Right lobe of liver (tissue), 6 donors: ENCODE data around the gene ARFGAP1. TPM values are rescaled to one million over a fixed set of nuclear protein-coding genes. Genes with fewer than 3 reads are reported as not detected.

Source experiments
- ATAC-seq, 4 donors: fragments of 200-7000 bp; cut with Tn5 transposase; one replicate each; pipeline ENCODE4 v1.9.1; 2020; ENCODE audit warnings: mild to moderate bottlenecking in 4 of 4, moderate library complexity in 4 of 4
- DNase-seq, 3 donors: peaks; one replicate each; pipeline ENCODE4 v3.0.0-alpha.2; 2020
- H3K27ac ChIP-seq, 3 donors: fragments of 200-600 bp; one replicate each; pipeline ENCODE4 v1.8.0; 2022
- H3K27me3 ChIP-seq, 2 donors: fragments of 200-600 bp; one replicate each; pipeline ENCODE4 v1.8.0; 2022
- H3K36me3 ChIP-seq, 4 donors: fragments of 200-600 bp; sonication (generic) in 1 of 4; one replicate each; pipeline versions ENCODE4 v1.5.1 to v1.8.0; 2017 to 2022; ENCODE audit warnings: control low read depth in 1 of 4
- H3K4me1 ChIP-seq, 4 donors: fragments of 200-600 bp; sonication (generic) in 1 of 4; one replicate each; pipeline versions ENCODE4 v1.5.1 to v1.8.0; 2017 to 2022; ENCODE audit warnings: control low read depth in 1 of 4
- H3K4me3 ChIP-seq, 3 donors: fragments of 200-600 bp; one replicate each; pipeline ENCODE4 v1.8.0; 2022
- H3K9me3 ChIP-seq, 4 donors: fragments of 200-600 bp; sonication (generic) in 1 of 4; one replicate each; pipeline versions ENCODE4 v1.5.1 to v1.8.0; 2017 to 2022; ENCODE audit warnings: control low read depth in 1 of 4
- POLR2A ChIP-seq: fragments of 450-650 bp; IDR thresholded peaks from one replicate; pipeline ENCODE4 v1.6.1; 2017; ENCODE audit warnings: antibody characterized with exemption, mild to moderate bottlenecking
- WGBS: methylation state at CpG from one replicate; pipeline ENCODE4 v1.1.6; 2018; ENCODE audit warnings: low coverage, low lambda C conversion rate; ENCODE audit not compliant: insufficient coverage; ENCODE audit errors: missing lambda C conversion rate; 5-methylcytosine and 5-hydroxymethylcytosine counted together
- intact Hi-C, 2 donors: fragments of 100-400 bp; cut with DNase I; formaldehyde crosslinking; loops; one replicate each; pipeline versions ENCODE4 v1.11.2 to v1.14.1; 2022
- total RNA-seq, 6 experiments: library from RNA; depleted of rRNA in 2 of 6; stranded (reverse); fragments of >200 nt in 2 of 6; fragmentation: NEBNext Ultra II Directional in 3 of 6; extraction: Animal tissue kit (Norgen Biotek cat#: 25700) in 3 of 6; gene quantifications; one replicate each; pipeline versions ENCODE4 v1.1.0 to v1.2.4, GENCODE V29; 2016 to 2023
- TF ChIP-seq, protein P1 (sequence below), 4 donors: fragments of 200-600 bp in 3 of 4; fragments of 450-650 bp in 1 of 4; IDR thresholded peaks; one replicate each; pipeline versions ENCODE4 v1.5.1 to v1.8.0; 2016 to 2022; ENCODE audit warnings: antibody characterized with exemption in 4 of 4, mild to moderate bottlenecking in 2 of 4
- donor health status: DM: no; HTN: yes; CAD: no.
- donor health status: DM: no; HTN: no; CAD: no.
- donor health status: DM: no; HTN: no; CAD: no.
- donor health status: DM: no; HTN: yes; CAD: no.
- donor health status: DM: no; HTN: yes; CAD: no.

ARFGAP1 gene
- total RNA-seq, 6 experiments from 2014 or later = 17.4 to 42.8 (median 29.5) TPM

DNA sequence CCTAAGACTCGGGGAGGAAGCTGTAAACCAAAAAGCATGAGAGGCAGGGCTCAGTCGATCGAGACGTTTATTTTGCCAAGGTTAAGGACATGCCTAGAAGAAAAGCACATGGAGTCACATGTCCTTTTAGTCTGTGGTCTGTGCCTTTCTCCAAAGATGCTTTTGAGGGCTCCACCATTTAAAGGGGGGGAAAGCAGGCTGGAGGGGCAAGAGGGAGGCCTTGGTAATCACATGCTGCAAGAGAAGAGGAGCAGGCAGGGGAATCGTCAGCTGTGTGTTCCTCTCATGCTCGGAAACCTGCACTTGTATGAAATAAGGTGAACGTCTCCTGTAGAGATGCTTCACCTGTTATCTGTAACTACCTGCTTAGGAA is 47.5 kb upstream of the ARFGAP1 start:
- Histone ChIP-seq H3K4me1 (no peaks in the 10 kb centered on the region), H3K27me3 (no peaks in the 10 kb centered on the region), H3K27ac (no peak overlapping the region), H3K9me3 (no peaks in the 10 kb centered on the region), H3K4me3 (no peak overlapping the region), H3K36me3 (no peaks in the 10 kb centered on the region)
- DNase-seq (no peak), ATAC-seq (no peak)
- intact Hi-C loops = no loop called here
- TF ChIP-seq, protein P1, sequence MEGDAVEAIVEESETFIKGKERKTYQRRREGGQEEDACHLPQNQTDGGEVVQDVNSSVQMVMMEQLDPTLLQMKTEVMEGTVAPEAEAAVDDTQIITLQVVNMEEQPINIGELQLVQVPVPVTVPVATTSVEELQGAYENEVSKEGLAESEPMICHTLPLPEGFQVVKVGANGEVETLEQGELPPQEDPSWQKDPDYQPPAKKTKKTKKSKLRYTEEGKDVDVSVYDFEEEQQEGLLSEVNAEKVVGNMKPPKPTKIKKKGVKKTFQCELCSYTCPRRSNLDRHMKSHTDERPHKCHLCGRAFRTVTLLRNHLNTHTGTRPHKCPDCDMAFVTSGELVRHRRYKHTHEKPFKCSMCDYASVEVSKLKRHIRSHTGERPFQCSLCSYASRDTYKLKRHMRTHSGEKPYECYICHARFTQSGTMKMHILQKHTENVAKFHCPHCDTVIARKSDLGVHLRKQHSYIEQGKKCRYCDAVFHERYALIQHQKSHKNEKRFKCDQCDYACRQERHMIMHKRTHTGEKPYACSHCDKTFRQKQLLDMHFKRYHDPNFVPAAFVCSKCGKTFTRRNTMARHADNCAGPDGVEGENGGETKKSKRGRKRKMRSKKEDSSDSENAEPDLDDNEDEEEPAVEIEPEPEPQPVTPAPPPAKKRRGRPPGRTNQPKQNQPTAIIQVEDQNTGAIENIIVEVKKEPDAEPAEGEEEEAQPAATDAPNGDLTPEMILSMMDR (IDR thresholded peaks at IDR 0.05) = no peak
- no peak for TF ChIP-seq POLR2A
- WGBS = 22% methylated on average over 4 of the region's 7 CpGs

DNA sequence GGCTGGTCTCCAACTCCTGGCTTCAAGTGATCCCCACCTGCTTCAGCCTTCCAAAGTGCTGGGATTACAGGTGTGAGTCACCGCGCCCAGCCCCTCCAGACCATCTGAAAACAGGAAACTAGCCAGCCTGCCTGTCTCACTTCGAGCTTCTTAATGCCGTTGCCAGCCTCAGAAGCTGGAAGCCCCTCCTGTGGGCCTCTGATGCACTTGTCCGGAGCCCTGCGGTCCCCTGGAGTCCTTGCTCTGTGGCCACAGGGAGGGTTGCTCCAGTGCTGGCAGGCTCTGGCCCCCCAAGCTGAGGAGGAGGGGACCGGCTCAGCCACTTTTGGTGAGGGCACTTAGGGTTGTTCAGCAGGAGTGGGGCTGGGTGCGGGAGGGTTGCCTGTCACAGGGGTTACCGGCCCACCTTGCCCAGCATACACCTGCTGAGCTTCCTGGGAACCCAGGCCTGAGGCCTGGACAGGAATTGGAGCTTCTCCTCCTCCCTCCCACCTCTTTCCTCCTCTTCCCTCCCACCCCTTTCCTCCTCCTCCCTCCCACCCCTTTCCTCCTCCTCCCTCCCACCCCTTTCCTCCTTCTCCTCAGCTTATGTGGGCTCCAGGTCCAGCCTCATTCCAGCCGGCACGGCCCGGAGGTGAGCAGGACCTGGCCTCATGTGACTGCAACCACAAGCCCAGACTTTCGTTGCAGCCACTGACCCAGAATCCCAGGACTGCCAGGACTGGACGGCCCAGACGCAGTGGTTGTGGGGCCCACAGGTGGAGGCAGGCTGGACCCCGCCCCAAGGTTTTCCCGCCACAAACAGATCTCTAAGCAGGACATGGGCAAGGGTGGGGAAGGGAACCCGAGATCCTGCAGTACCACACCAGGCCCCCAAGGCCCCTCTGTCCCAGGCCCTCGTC is 46.3 kb upstream of the ARFGAP1 start:
- Histone ChIP-seq H3K4me1 (no peaks in the 10 kb centered on the region), H3K27ac (no peak overlapping the region), H3K4me3 (no peak overlapping the region), H3K9me3 (no peaks in the 10 kb centered on the region), H3K36me3 (no peaks in the 10 kb centered on the region), H3K27me3 (no peaks in the 10 kb centered on the region)
- no peak for DNase-seq
- intact Hi-C loops = no loop called here
- no peak for ATAC-seq
- no peak for TF ChIP-seq POLR2A
- TF ChIP-seq, protein P1 (IDR thresholded peaks at IDR 0.05) = no peak
- WGBS = 77% methylated on average over 8 of the region's 19 CpGs

DNA sequence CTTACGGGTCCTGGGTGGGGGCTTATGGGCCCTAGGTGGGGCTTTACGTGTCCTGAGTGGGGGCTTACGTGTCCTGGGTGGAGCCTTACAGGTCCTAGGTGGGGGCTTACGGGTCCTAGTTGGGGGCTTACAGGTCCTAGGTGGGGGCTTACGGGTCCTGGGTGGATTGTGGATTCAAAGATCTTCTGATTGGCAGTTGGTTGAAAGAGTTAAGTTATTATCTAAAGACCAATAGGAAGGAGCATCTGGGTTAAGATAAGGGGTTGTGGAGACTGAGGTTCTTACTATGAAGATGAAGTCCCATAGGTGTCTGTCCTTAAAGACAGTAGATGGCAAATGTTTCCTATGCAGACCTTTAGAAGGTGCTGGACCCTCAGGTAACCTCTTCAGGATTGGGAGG is 45.4 kb upstream of the ARFGAP1 start:
- Histone ChIP-seq H3K27ac (no peak overlapping the region), H3K4me3 (no peak overlapping the region), H3K27me3 (no peaks in the 10 kb centered on the region), H3K4me1 (no peaks in the 10 kb centered on the region), H3K36me3 (no peaks in the 10 kb centered on the region), H3K9me3 (no peaks in the 10 kb centered on the region)
- no peak for ATAC-seq
- WGBS = 84% methylated on average over 5 of the region's 5 CpGs
- intact Hi-C loops = no loop called here
- DNase-seq = no peak
- no peak for TF ChIP-seq POLR2A
- TF ChIP-seq, protein P1 (IDR thresholded peaks at IDR 0.05) = no peak

DNA sequence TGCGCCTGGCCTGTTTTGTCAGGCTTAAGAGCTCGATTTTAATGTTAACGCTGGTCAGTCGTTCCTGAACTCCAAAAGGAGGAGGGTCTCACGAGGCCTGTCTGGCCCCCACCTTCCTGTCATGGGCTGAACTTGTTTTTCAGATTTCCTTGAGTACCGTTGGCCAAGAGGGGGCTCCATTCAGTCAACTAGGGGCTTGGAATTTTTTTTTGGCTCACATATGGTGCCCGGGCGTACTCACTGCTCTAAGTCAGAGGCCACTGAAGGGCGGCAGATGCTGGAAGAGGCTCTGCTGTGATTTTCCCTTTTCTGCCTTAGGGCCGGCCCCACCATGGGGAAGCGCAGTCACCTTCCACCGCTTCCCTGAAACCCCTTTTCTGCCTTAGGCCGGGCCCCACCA is 43.8 kb upstream of the ARFGAP1 start:
- DNase-seq (no peak), ATAC-seq (no peak)
- Histone ChIP-seq H3K4me1 (no peaks in the 10 kb centered on the region), H3K4me3 (no peak overlapping the region), H3K27me3 (no peaks in the 10 kb centered on the region), H3K36me3 (no peaks in the 10 kb centered on the region), H3K27ac (no peak overlapping the region), H3K9me3 (no peaks in the 10 kb centered on the region)
- intact Hi-C loops = no loop called here
- no peak for TF ChIP-seq POLR2A
- TF ChIP-seq, protein P1 (IDR thresholded peaks at IDR 0.05) = no peak
- 44% methylated on average over 4 of the region's 13 CpGs for WGBS
